ENCODE measurements around the gene PSMB10. TPM values are rescaled to one million over a fixed set of nuclear protein-coding genes. Genes with fewer than 3 reads are reported as not detected.

The PSMB10 gene
- total and polyA plus RNA-seq, 10 donors, result 80.3 to 236 (median 141) TPM

GRCh38 chr16:67923414-67924116, 13.1 kb downstream of the PSMB10 start:
- Histone ChIP-seq H3K4me1 (peaks cover 8 to 54% (median 29%) of the 10 kb centered on the region in 6 donors), H3K27ac (no peak overlapping the region), H3K27me3 (replicated peaks in 1 of 7) (no peaks in the 10 kb centered on the region), H3K4me3 (no peak overlapping the region), H3K9me3 (no peaks in the 10 kb centered on the region), H3K36me3 (peaks cover 0 to 94% (median 15%) of the 10 kb centered on the region in 6 donors)
- no peak for DNase-seq
- intact Hi-C loops (cut with DNase I; ENCODE audit: low total_unique reads), result loop anchor here (10.0 kb wide), 1 partner anchor 249 kb away; no protein-coding TSS in a partner anchor
- 85 to 92% (median 90%) methylated on average over 9 to 10 of the region's 10 CpGs for whole genome bisulfite sequencing, 5 donors
- TF ChIP-seq, protein P1, sequence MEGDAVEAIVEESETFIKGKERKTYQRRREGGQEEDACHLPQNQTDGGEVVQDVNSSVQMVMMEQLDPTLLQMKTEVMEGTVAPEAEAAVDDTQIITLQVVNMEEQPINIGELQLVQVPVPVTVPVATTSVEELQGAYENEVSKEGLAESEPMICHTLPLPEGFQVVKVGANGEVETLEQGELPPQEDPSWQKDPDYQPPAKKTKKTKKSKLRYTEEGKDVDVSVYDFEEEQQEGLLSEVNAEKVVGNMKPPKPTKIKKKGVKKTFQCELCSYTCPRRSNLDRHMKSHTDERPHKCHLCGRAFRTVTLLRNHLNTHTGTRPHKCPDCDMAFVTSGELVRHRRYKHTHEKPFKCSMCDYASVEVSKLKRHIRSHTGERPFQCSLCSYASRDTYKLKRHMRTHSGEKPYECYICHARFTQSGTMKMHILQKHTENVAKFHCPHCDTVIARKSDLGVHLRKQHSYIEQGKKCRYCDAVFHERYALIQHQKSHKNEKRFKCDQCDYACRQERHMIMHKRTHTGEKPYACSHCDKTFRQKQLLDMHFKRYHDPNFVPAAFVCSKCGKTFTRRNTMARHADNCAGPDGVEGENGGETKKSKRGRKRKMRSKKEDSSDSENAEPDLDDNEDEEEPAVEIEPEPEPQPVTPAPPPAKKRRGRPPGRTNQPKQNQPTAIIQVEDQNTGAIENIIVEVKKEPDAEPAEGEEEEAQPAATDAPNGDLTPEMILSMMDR (IDR thresholded peaks at IDR 0.05 in 8 of 11, conservative IDR thresholded peaks at IDR 0.05 in 3 of 11), result no peak
- TF ChIP-seq POLR2AphosphoS5 (IDR thresholded peaks at IDR 0.05), result no peak
- no peak for TF ChIP-seq POLR2A (IDR thresholded peaks at IDR 0.05)

DNA sequence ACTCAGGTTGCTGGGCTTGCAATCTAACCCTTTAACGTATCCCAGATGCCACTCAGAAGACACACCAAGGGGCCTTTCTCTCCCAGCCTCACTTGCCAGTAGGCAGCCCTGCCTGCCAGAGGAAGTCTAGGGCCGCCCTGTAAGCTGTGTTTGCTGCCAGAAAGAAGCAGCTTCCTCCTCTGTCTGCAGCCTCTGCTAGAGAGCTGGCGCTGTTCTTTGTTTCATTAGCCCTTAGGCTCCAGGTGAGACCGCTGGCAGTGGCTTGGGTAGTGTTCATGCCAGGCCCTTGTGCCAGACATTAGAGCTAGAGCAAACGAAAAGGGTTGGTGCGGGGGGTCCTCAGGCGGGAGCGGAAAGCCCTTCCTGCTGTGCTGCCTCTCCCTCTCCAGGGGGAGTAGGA, 13.9 kb downstream of the PSMB10 start:
- peaks cover 0 to 94% (median 10%) of the 10 kb centered on the region in 6 donors for H3K36me3 ChIP-seq
- TF ChIP-seq POLR2A (IDR thresholded peaks at IDR 0.05) (no peak), POLR2AphosphoS5 (IDR thresholded peaks at IDR 0.05) (no peak)
- TF ChIP-seq, protein P1 (IDR thresholded peaks at IDR 0.05 in 8 of 11, conservative IDR thresholded peaks at IDR 0.05 in 3 of 11), result no peak
- H3K27me3 ChIP-seq (replicated peaks in 1 of 7), result no peaks in the 10 kb centered on the region
- no peak overlapping the region for H3K27ac ChIP-seq
- whole genome bisulfite sequencing, 5 donors, result 78 to 91% (median 86%) methylated on average over 4 to 8 of the region's 8 CpGs
- intact Hi-C loops (cut with DNase I; ENCODE audit: low total_unique reads), result loop anchor here (10.0 kb wide), 1 partner anchor 248 kb away; no protein-coding TSS in a partner anchor
- H3K4me3 ChIP-seq, result no peak overlapping the region
- peaks cover 5 to 47% (median 24%) of the 10 kb centered on the region in 6 donors for H3K4me1 ChIP-seq
- H3K9me3 ChIP-seq, result no peaks in the 10 kb centered on the region
- DNase-seq, result no peak

GRCh38 chr16:67922221-67922620, 14.4 kb downstream of the PSMB10 start:
- Histone ChIP-seq H3K9me3 (no peaks in the 10 kb centered on the region), H3K27me3 (replicated peaks in 1 of 7) (no peaks in the 10 kb centered on the region), H3K27ac (no peak overlapping the region), H3K4me1 (peaks cover 5 to 47% (median 26%) of the 10 kb centered on the region in 6 donors), H3K4me3 (no peak overlapping the region), H3K36me3 (peaks cover 0 to 94% (median 6%) of the 10 kb centered on the region in 6 donors)
- no peak for DNase-seq
- intact Hi-C loops (cut with DNase I; ENCODE audit: low total_unique reads), result loop anchor here (10.0 kb wide), 1 partner anchor 247 kb away; no protein-coding TSS in a partner anchor
- 70 to 88% (median 83%) methylated on average over 5 of the region's 5 CpGs for WGBS, 5 donors
- TF ChIP-seq, protein P1 (IDR thresholded peaks at IDR 0.05 in 8 of 11, conservative IDR thresholded peaks at IDR 0.05 in 3 of 11), result no peak
- TF ChIP-seq POLR2A (IDR thresholded peaks at IDR 0.05) (no peak), POLR2AphosphoS5 (IDR thresholded peaks at IDR 0.05) (no peak)

- no peaks in the 10 kb centered on the region for H3K9me3 ChIP-seq
- no peak for DNase-seq
- H3K4me3 ChIP-seq, result no peak overlapping the region
- TF ChIP-seq, protein P1 (IDR thresholded peaks at IDR 0.05 in 8 of 11, conservative IDR thresholded peaks at IDR 0.05 in 3 of 11), result no peak
- TF ChIP-seq POLR2AphosphoS5 (IDR thresholded peaks at IDR 0.05) (no peak), POLR2A (IDR thresholded peaks at IDR 0.05) (no peak)
- H3K27me3 ChIP-seq (replicated peaks in 1 of 7), result no peaks in the 10 kb centered on the region
- intact Hi-C loops (cut with DNase I; ENCODE audit: low total_unique reads), result loop anchor here (10.0 kb wide), 1 partner anchor 245 kb away; no protein-coding TSS in a partner anchor
- WGBS, 5 donors, result 81 to 95% (median 88%) methylated on average over 6 of the region's 6 CpGs
- H3K27ac ChIP-seq, result no peak overlapping the region
- peaks cover 0 to 98% (median 12%) of the 10 kb centered on the region in 6 donors for H3K36me3 ChIP-seq
- peaks cover 0 to 34% (median 11%) of the 10 kb centered on the region in 6 donors for H3K4me1 ChIP-seq
Observed at GRCh38 chr16:67919622-67920221, 16.9 kb downstream of the PSMB10 start.
